Heart left ventricle (tissue), 13 donors: ENCODE results near the gene GLYR1.
A peak's percentile ranks its signal among the peaks of the same experiment; 100 is the strongest.

Source experiments
- POLR2A ChIP-seq, 2 donors: fragments of 450-650 bp; IDR thresholded peaks; one replicate each; pipeline ENCODE4 v1.6.1; 2017; ENCODE audit warnings: antibody characterized with exemption in 2 of 2, mild to moderate bottlenecking in 2 of 2, moderate library complexity in 2 of 2
- TF ChIP-seq, protein P1 (sequence below), 12 donors: fragments of 200-600 bp; sonication (generic) in 4 of 12; IDR thresholded peaks; one replicate each; pipeline versions ENCODE4 v1.5.0 to v1.8.0; 2018 to 2022; ENCODE audit warnings: antibody characterized with exemption in 12 of 12, mild to moderate bottlenecking in 5 of 12
- donor health status: ischemic (EF 13 %, LVEDD 7.1; RV severe dilation, severe dysfunction).
- donor health status: DM: no; HTN: yes; CAD: no.
- donor health status: DM: no; HTN: no; CAD: no.
- donor health status: ischemic (EF 25% LVEDD 6.9; RV normal size, moderate dysfunction).
- donor health status: ischemic (EF 25% LVEDD 5.7; RV mildly dilated, moderate dysfunction).
- donor health status: ischemic (EF 35%, LVEDD 5.7; RV mildly dilated, moderate dysfunction).
- donor health status: nonischemic (EF 11% LVEDD 7.7; RV severe dilation, severe dysfunction).
- donor health status: DM: yes; HTN: yes; CAD: no.
- donor health status: PGD.
- donor health status: ischemic (EF 29% LVEDD 5.4; RV normal size, mild dysfunction).
- donor health status: nonischemic (EF 23%, LVEDD 6.1; RV moderate dilation, normal function).

GRCh38 chr16:4766875-4767628, 80.0 kb downstream of the GLYR1 start, which contains the start of gene ZNF500:
- TF ChIP-seq POLR2A (IDR thresholded peaks at IDR 0.05) = peak in 1 of 2 donors; percentile 82
- TF ChIP-seq, protein P1, sequence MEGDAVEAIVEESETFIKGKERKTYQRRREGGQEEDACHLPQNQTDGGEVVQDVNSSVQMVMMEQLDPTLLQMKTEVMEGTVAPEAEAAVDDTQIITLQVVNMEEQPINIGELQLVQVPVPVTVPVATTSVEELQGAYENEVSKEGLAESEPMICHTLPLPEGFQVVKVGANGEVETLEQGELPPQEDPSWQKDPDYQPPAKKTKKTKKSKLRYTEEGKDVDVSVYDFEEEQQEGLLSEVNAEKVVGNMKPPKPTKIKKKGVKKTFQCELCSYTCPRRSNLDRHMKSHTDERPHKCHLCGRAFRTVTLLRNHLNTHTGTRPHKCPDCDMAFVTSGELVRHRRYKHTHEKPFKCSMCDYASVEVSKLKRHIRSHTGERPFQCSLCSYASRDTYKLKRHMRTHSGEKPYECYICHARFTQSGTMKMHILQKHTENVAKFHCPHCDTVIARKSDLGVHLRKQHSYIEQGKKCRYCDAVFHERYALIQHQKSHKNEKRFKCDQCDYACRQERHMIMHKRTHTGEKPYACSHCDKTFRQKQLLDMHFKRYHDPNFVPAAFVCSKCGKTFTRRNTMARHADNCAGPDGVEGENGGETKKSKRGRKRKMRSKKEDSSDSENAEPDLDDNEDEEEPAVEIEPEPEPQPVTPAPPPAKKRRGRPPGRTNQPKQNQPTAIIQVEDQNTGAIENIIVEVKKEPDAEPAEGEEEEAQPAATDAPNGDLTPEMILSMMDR (IDR thresholded peaks at IDR 0.05) = no peak
